GM18873 (cell line): ENCODE measurements around the gene NOL4L.

Experiments used
- ATAC-seq: cut with Tn5 transposase; IDR thresholded peaks from one replicate; pipeline ENCODE4 v1.9.1; 2021; ENCODE audit warnings: mild to moderate bottlenecking, moderate library complexity, moderate number of reproducible peaks; ENCODE audit not compliant: unreplicated experiment, low FRiP score

NOL4L gene, protein sequence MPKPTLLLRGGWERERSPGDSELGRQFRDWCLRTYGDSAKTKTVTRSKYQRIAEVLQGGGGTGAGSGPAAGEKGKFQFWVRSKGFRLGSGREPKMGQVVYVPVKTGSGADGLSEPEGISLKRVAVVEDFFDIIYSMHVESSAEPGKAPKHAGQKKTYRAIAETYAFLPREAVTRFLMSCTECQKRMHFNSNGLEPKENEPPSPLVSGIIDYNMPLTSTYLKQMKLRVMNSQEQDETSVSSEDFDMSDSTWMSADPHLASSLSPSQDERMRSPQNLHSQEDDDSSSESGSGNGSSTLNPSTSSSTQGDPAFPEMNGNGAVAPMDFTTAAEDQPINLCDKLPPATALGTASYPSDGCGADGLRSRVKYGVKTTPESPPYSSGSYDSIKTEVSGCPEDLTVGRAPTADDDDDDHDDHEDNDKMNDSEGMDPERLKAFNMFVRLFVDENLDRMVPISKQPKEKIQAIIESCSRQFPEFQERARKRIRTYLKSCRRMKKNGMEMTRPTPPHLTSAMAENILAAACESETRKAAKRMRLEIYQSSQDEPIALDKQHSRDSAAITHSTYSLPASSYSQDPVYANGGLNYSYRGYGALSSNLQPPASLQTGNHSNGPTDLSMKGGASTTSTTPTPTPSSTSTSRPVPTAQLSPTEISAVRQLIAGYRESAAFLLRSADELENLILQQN

DNA sequence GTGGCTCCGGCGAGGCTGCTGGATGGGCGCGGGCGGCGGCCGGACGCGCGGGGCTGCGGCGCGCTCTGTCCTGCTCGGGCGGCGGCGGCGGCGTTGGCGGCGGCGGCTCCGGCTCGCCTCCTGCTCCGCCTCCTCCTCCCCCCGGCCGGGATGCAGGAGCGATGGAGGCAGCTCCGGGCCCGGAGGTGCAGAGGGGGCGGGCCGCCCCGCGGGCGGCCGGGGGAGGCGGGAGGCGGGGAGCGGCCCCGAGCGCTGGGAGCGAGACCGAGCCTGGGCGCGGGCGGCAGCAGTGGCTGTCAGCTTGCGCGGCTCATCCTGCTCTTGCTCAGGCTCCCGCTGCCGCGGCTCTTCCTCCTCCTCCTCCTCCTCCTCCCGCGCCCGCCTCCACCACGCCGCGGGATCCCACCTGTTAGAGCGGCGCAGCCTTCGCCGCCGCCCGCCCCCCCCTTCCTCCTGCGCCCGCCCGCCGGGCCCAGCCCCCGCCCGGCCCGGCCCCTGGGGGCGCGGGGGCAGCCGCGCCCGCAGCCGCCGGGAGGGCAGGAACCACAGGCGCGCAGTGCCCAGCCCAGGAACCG is at the start of gene NOL4L:
TSS of gene NOL4L (minus strand) at position 323 of the 575 bp plus-strand sequence. CDS start 443 bp downstream, outside the sequence.
- ATAC-seq, result no peak

DNA sequence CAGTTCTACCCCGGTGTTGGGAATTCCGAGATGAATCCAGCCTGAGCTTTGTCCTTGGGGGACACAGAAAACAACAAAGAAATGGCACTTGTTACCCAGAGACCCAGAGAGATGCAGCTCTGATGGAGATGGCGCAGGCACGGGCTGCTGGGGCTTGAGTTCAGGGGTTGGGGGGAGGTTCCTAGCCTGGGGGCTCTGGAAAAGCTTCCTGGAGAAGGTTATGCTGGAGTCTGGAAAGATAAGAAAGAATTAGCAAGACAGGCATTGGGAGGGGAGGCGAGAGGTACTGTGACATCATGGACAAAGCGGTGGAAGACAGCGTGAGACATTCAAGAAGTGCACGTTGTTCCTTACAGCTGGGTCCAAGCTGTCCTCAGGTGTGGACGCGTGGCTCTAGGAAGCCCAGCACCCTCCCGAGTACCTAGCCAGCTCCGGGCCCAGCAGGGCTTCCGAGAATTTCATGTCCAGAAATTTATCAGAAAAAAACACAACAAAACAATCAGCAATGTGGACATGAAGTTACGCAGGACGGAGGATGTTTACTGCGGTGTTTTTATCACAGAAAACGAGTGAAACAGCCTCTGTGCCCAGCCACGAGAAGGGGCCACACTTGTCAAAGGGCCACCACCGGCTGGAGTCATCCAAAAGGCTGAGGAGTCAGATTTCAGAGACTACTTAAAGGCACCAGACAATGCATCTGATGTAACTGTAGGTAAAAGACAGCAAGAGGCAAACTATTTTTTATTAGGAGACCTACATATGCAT is 49.1 kb upstream of the NOL4L start:
- no peak for ATAC-seq

DNA sequence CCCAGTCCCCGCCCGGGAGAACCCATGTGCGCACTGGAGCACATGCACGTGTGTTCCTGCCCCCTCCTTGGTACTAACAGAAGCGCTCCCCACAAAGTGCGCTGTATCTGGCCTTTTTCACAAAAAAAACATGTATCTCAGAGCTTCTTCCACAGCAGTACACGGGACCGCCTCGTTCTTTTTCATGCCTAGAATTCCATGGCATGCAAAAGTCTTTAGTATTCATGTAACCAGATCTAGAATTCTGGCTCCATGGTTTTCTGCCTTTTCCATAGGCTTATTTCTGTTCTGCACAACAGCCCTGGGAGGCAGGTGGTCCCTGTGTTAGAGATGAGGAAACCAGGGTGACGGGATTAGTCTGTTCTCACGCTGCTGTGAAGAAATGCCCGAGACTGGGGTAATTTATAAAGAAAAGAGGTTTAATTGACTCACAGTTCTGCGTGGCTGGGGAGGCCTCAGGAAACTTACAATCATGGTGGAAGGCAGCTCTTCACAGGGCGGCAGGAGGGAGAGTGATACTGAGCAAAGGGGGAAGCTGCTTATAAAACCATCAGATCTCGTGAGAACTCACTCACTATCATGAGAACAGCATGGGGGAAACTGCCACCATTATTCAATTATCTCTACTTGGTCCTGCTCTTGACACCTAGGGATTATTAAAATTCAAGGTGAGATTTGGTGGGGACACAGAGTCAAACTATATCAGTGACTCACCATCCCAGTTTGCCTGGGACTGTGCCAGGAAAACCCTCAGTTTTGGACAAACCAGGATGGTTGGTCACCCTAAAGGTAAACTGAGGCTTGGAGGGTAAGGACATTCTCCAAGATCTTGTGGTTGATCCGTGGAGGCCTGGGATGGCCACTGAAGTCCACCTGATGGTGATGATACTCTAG is 47.6 kb upstream of the NOL4L start:
- no peak for ATAC-seq

DNA sequence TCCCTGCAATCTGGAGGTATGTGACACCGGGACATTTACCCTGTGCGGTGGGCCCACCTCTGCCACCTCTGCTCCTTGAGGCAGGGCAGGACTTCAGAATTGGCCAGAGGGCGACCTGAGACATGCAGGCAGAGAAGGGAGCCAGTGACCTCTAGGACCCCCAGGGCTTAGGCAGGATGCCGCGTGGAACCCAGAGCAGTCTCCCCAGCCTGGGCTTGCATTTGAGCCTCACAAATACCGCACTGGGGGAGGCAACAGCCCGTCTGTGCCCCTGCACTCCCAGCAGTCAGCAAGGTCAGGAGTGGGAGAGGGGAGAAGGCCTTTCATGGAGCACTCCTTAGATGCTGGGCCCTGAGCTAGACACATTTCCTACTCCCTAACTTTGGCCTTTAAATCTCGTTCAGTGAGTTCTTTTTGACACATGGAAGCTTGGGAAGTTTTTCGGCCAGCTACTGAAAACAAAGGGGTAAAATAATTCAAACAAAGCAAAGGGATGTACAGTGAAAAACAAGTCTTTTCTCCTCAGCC is 46.9 kb upstream of the NOL4L start:
- ATAC-seq, result no peak

DNA sequence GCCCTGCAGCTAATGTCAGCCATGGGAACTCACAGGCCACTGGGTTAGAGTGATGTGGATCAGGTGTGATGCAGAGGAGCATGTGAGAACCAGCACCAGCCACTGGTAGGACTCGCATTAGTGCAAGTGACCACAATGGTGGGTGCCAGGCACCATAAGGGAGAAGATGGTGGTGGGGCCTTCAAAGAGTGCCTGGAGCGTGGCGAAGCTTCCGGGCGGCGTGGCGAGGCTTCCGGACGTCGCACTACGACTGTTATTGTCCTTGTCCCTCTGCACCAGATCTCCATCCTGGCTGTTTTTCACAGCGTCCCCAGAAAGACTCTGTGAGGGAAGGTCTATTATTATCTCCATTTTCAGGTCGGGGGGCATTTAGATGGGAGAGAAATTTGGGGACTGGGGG is 44.7 kb upstream of the NOL4L start:
- ATAC-seq, result no peak

DNA sequence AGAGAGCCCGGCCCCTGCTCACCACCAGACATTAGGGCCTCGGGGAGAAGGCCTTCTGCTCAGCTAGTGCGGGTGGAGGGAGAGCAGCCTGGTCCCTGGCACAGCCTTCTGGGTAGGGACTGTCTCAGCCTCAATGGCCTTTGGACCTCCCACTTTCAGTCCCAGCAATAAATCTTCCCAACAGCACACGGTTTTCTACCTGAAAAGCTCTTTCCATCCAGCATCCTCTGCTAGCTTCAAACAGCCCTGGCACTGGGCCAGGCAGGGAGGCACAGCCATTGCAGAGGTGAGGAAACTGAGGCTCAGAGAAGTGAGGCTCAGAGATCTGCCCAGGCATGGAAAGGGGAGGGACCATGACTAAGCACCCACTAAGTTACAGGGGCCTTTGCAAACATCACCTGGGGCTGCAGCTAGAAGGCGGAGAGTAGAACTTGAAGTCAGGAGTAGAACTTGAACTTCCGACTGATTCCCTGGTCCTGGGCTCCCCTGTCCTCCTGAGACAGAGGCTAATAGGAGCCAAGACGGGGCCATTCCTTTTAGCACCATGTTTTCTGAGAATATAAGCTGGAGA is 43.9 kb upstream of the NOL4L start:
- no peak for ATAC-seq

DNA sequence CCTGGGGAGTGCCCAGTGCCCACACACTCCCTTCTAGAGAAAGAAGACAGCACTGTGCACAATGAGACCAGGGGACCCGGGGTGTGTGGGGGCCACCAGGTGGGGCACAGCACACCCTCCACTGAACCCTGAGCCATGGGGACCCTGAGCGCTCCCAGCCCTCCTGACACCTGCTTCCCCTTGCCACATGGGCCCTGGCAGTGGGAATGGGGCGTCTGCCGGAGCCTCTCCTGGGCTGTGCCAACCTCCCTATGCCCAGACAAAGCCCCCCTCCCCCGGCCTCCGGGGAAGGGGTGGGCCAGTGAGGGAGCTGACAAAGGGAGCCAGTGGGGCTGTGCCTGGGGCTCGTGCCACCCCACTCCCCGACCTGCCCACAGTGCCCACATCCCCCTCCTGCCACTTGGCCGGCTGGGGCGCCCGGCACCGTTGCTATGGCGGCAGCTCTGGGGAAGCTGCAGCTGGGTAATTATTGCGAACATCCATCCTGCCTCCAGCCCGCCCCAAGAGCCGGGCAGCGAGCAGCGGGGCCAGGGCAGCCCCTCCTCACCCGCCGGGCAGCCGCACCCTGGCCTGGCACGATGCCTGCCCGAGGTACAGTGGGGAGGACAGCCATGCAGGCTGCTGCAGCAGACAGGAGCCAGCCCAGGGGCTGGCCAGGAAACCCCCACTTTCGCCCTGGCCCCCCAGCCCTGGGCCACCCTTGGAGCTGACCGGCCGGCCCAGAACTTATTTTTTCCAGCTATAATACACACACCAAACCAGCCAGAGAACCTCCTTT is 41.9 kb upstream of the NOL4L start:
- ATAC-seq, result no peak

DNA sequence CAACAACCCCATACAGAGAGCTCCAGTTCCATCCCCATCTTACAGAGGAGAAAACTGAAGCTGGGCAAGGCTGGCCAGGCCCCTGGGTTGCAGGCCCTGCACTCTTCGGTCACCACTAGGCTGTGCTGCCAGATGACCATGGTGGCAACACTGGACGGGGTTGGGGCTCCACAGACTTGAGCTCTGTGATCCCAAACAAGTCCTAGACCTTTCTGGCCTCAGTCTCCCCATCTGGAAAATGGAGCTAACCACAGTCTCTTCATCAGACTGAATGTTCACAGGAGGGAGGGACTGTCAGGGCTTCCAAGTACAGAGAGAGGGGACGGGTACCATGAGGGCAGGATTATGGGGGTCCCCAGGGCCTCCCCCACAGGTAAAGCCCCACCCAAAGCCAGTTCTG is 41.3 kb upstream of the NOL4L start:
- no peak for ATAC-seq

DNA sequence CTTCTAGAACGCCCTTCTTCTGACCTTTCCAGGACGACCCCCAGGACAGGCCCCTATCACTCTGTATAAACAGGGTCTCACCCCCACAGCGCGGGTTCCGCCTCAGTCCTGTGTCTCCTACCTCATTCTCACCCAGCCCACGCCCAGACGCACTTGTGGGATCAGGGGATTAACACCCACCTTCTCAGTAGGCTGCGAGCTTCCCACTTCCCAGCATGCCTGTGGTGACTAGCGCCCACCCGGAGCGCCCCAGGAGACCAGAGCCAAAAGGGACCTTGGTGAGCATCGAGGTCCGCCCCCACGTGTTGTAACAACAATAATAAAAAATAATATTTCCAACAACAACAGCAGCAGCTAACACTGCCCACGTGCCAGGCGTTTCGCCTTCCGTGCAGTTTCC is 40.9 kb upstream of the NOL4L start:
- no peak for ATAC-seq

DNA sequence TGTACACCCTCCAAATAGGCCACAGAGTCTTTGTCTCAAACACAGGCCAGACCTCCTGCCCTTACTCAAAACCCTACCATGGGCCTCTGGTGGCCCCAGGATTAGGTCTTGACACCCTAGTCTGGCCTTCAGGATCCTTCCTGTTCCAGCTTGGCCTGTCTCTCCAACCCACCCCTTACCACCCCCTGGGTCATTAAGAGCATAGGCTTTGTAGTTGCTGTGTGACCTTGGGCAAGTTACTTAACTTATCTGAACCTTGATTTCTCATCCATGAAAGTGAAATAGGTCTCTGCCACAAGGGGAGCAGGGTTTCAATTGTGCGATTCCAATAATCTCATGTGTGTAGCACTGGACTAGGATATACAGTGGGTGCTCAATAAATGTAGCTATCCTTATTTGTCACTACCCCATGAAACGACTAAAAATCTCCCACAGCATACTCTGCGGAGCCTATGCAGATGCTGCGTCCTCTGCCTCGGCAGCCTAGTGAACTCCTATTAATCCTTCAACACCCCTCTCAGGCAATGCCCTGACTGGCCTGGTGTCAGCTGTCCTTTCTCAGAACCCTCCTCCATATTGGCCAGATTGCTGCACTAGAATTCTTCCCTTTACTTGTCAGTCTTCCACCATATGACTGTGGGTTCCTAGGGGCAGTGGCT is 39.7 kb upstream of the NOL4L start:
- no peak for ATAC-seq

DNA sequence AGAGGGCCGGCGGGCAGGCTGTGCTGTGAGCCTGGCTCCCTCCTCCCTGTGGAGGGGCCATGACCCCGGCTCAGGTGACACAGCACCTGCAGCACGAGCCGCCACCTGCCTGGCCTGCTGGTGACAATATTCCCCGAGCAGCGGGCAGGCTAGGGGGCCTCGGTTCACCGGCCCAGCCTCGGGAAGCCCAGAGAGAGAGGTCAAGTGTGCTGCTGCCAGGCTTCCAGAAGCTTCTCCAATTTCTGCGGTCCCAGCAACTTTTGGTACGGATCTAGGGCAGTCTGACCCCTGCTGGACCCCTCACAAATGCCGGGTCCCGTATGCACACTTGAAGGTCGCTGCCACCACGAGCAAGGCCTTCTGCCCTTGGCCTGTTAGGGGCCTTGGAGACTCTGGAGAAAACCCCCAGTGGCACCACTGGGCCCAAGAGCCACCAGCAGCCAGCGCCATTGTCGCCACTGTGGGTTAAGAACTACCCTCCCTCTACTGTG is 38.6 kb upstream of the NOL4L start:
- ATAC-seq, result no peak

DNA sequence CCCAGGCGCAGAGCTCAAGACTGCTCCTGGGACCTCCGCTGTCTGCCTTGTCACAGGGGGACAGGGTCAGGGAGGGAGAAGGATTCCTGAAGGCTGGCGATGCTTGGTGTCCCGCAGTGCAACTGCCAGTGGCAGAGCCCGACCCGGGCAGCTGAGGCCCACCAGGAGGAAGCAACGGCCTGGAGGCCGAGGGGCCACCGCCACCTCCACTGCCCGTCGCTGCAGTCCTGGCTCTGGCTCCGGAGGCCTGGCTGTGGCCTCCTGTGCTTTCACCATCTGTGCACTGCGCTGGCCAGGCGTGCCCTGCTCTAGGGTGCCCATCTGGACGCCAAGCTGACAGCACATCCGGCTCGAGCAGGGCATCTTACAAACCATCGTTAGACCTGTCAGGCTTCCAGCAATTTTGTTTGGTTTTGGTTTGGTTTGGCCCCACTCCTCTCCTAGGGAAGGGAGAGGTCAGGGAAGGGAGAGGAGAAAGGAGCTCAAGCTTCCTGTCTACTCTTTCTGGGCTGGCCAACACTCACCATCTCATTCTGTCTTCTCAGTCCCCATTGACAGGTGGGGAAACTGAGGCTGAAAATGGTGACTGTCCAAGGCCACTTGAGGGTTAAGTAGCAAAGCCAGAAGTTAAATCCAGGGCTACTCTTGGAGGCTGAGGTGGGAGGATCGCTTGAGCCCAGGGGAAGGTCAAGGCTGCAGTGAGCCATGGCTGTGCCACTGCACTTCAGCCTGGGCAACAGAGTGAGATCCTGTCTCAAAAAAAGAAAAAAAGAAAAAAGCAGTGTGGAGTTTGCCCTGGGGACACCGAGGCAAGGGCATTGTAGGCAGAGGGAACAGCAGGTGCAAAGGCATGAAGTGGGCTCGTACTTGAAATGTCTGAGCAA is 37.7 kb upstream of the NOL4L start:
- no peak for ATAC-seq

DNA sequence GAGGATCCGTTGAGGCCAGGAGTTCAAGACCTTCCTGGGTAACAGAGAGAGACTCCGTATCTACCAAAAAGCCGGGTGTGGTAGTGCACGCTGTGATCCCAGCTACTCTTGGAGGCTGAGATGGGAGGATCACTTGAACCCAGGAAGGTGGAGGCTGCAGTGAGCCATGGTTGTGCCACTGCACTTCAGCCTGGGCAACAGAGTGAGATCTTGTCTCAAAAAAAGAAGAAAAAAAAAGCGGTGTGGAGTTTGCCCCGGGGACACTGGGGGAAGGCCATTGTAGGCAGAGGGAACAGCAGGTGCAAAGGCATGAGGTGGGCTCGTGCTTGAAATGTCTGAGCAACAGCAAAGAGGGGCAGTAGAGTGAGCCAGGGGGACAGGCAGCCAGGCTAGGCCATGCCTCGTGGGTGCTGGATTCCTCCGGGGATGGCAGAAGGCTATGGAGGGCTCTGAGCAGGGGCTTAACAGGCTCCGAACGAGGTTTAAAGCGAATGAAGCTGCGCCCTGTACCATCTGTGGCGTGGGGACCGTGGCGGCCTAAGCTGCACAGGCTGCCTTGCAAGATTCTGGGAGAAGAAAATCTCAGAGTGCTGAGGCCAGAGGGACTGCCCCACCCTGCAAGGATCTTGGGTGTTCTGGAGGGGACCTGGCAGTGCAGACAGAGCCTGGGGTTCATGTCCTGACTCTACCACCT is 36.9 kb upstream of the NOL4L start:
- ATAC-seq, result no peak

DNA sequence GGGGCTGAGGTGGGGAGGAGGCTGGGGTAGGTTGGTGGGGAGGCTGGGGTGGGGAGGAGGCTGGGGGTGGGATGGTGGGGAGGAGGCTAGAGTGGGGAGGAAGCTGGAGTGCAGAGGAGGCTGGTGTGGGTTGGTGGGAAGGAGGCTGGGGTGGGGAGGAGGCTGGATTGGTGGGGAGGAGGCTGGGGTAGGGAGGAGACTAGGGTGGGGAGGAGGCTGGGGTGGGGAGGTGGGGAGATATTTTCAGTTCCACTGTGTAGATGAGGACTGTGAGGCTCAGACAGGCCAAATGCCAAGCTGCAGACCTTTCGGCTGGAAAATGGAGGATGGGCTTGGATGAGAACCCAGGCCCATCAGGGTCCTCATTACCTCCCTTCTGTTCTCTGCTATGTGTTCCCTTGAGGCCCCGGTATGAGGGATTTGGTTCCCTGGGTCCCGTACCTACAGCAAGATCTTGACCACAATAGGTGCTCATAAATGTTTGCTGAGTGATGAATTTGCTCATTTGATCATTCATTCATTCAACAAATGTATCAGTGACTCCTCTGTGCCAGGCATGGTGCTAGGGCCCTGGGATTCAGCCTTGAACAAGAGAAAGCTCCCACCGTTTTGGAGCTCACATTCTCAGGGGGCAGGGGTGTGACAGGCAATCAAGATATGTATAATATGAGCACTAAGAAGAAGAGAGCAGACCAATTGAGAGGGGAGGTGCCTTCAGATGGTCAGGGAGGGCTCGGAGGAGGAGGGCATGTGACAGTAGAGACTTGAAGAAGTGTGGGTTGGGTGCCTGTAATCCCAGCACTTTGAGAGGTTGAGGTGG is 36.1 kb upstream of the NOL4L start:
- no peak for ATAC-seq

DNA sequence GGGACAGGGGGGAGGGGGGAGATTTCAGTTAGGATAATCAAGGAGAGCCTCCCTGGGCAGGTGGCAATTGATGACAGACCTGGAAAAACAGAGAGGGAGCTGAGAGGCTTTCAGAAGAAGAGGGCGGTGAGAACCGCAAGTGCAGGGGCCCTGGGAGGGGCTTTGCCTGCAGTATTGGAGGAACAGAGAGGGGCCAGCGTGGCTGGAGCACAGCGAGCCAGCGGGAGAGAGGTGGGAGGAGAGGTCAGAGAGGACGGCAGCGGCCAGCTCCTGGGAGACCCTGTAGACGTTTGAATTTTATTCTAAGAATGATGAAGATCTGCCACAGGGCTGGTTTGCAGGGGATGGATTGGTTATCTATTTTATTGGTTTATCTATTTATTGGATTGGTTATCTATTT is 34.5 kb upstream of the NOL4L start:
- ATAC-seq, result no peak

DNA sequence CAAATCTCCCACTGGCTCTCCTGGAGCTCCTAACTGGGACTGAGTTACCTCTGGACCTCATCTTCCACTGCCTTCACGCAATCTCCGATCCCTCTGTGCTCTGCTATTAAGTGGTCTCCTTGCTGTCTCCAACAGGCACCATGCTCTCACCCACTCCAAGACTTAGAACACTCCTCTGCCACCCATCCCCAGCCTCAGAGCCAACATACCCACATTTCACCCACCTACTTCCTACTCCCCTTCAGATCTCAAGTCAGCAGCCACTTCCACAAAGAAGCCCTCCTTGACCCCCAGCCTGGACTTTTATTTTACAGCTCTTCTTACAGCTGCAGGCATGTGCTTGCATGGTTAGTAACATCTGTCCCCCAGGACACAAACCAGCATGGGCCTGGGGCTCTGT is 29.6 kb upstream of the NOL4L start:
- no peak for ATAC-seq
